ENCODE measurements around the gene HHAT. TPM values are rescaled to one million over a fixed set of nuclear protein-coding genes. Genes with fewer than 3 reads are reported as not detected.

HHAT gene
- polyA plus RNA-seq, 1 donor from 2014 or later, result 5.3 TPM

DNA sequence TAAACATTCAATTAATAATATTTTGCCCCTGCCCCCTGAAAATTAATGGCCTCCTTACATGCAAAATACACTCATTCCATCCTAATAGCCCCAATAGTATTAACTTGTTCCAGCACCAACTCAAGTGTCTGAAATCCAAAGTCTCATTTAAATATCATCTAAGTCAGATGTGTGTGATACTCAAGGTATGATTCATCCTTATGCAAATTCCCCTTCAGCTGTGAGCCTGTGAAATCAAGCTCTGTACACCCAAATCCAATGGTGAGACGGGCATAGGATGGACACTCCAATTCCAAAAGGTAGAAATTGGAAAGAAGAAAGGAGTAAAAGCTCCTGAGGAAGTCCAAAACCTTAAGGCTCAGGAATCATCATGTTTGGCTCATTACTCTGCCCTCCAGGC lies 83.5 kb downstream of the HHAT start:
- no peak for TF ChIP-seq EP300 (conservative IDR thresholded peaks at IDR 0.05; ENCODE audit: poor library complexity, severe bottlenecking)
- TF ChIP-seq EZH2 (IDR thresholded peaks at IDR 0.05; ENCODE audit: borderline replicate concordance, insufficient read depth, low read length, poor library complexity, severe bottlenecking), result no peak
- Histone ChIP-seq H3F3A (ENCODE audit: insufficient read depth, low read length, poor library complexity, severe bottlenecking) (no peaks in the 10 kb centered on the region), H3K79me2 (replicated peaks; ENCODE audit: insufficient read depth, low read length) (no peaks in the 10 kb centered on the region), H3K9me3 (ENCODE audit: low read length) (no peaks in the 10 kb centered on the region), H2AFZ (ENCODE audit: low read depth, low read length) (no peak overlapping the region), H3K27me3 (ENCODE audit: insufficient read depth, low read depth, low read length) (no peaks in the 10 kb centered on the region), H3K27ac (ENCODE audit: low read length) (no peak overlapping the region), H4K20me1 (ENCODE audit: insufficient read depth) (no peaks in the 10 kb centered on the region), H3K36me3 (ENCODE audit: insufficient read depth, low read length) (no peaks in the 10 kb centered on the region), H3K9ac (ENCODE audit: low read length) (no peak overlapping the region), H3K4me3 (ENCODE audit: low read length) (no peak overlapping the region), H3K9me2 (ENCODE audit: insufficient read depth, low read length) (no peaks in the 10 kb centered on the region), H3K4me2 (ENCODE audit: low read length) (no peak overlapping the region)

DNA sequence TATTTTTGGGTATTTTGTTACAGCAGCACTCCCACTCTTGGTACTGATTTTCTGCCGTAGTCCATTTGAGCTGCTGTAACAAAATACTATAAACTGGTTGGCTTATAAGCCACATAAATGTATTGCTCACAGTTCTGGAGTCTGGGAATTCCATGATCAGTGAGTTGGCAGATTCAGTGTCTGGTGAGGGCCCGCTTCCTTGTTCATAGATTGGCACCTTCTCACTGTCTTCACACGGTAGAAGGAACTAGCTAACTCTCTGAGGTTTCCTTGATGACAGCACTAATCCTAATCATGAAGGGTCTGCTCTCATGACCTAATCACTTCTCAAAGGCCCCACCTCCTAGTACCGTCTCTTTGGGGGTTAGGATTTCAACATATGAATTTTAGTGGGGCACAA lies 85.2 kb downstream of the HHAT start:
- Histone ChIP-seq H3K9ac (ENCODE audit: low read length) (no peak overlapping the region), H3K4me2 (ENCODE audit: low read length) (no peak overlapping the region), H3K27ac (ENCODE audit: low read length) (no peak overlapping the region), H3F3A (ENCODE audit: insufficient read depth, low read length, poor library complexity, severe bottlenecking) (no peaks in the 10 kb centered on the region), H3K9me2 (ENCODE audit: insufficient read depth, low read length) (no peaks in the 10 kb centered on the region), H3K4me3 (ENCODE audit: low read length) (no peak overlapping the region), H3K9me3 (ENCODE audit: low read length) (no peaks in the 10 kb centered on the region), H3K36me3 (ENCODE audit: insufficient read depth, low read length) (no peaks in the 10 kb centered on the region), H4K20me1 (ENCODE audit: insufficient read depth) (no peaks in the 10 kb centered on the region), H3K79me2 (replicated peaks; ENCODE audit: insufficient read depth, low read length) (no peaks in the 10 kb centered on the region), H3K27me3 (ENCODE audit: insufficient read depth, low read depth, low read length) (no peaks in the 10 kb centered on the region), H2AFZ (ENCODE audit: low read depth, low read length) (no peak overlapping the region)
- no peak for TF ChIP-seq SMC3 (conservative IDR thresholded peaks at IDR 0.05; ENCODE audit: poor library complexity)
- TF ChIP-seq EP300 (conservative IDR thresholded peaks at IDR 0.05; ENCODE audit: poor library complexity, severe bottlenecking), result no peak
- TF ChIP-seq RAD21 (conservative IDR thresholded peaks at IDR 0.05), result no peak
- TF ChIP-seq POLR2AphosphoS5 (IDR thresholded peaks at IDR 0.05), result no peak
- TF ChIP-seq TAF1 (IDR thresholded peaks at IDR 0.05; ENCODE audit: low read depth), result no peak
- TF ChIP-seq, protein P1, sequence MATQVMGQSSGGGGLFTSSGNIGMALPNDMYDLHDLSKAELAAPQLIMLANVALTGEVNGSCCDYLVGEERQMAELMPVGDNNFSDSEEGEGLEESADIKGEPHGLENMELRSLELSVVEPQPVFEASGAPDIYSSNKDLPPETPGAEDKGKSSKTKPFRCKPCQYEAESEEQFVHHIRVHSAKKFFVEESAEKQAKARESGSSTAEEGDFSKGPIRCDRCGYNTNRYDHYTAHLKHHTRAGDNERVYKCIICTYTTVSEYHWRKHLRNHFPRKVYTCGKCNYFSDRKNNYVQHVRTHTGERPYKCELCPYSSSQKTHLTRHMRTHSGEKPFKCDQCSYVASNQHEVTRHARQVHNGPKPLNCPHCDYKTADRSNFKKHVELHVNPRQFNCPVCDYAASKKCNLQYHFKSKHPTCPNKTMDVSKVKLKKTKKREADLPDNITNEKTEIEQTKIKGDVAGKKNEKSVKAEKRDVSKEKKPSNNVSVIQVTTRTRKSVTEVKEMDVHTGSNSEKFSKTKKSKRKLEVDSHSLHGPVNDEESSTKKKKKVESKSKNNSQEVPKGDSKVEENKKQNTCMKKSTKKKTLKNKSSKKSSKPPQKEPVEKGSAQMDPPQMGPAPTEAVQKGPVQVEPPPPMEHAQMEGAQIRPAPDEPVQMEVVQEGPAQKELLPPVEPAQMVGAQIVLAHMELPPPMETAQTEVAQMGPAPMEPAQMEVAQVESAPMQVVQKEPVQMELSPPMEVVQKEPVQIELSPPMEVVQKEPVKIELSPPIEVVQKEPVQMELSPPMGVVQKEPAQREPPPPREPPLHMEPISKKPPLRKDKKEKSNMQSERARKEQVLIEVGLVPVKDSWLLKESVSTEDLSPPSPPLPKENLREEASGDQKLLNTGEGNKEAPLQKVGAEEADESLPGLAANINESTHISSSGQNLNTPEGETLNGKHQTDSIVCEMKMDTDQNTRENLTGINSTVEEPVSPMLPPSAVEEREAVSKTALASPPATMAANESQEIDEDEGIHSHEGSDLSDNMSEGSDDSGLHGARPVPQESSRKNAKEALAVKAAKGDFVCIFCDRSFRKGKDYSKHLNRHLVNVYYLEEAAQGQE (IDR thresholded peaks at IDR 0.05; ENCODE audit: borderline replicate concordance), result no peak

DNA sequence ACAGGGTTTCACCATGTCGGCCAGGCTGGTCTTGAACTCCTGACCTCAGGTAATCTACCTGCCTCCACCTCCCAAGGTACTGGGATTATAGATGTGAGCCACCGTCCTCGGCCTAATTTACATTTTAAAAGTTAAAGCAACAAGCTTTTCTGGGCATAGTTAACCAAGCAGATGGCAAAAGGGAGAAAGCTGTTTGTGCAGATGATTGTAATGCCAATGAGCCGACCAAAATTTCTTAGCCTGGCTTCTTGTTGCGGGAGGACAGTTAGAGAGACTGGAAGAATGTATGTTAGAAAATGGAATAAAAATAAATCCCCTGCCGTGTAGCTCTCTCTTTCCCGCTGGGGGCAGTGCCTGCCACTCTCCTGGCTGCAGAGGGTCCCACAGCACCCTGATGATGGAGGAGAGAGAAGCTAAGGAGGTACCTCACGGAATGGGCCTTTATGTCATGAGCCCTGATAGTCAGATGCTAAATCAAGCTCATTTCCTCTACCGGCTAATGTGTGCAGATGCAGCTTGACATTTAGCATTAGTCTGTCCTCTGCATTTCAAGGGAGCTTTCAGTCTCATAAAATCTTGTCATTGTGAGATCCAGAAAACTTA lies 87.2 kb downstream of the HHAT start:
- no peaks in the 10 kb centered on the region for H3K36me3 ChIP-seq (ENCODE audit: insufficient read depth, low read length)
- no peak overlapping the region for H3K4me3 ChIP-seq (ENCODE audit: low read length)
- no peak overlapping the region for H2AFZ ChIP-seq (ENCODE audit: low read depth, low read length)
- H3K9ac ChIP-seq (ENCODE audit: low read length), result no peak overlapping the region
- no peak overlapping the region for H3K27ac ChIP-seq (ENCODE audit: low read length)
- H3K4me2 ChIP-seq (ENCODE audit: low read length), result no peak overlapping the region
- H4K20me1 ChIP-seq (ENCODE audit: insufficient read depth), result no peaks in the 10 kb centered on the region
- TF ChIP-seq RAD21 (conservative IDR thresholded peaks at IDR 0.05) (peak; percentile 20), EP300 (conservative IDR thresholded peaks at IDR 0.05; ENCODE audit: poor library complexity, severe bottlenecking) (no peak), TAF1 (IDR thresholded peaks at IDR 0.05; ENCODE audit: low read depth) (no peak)
- TF ChIP-seq, protein P2, sequence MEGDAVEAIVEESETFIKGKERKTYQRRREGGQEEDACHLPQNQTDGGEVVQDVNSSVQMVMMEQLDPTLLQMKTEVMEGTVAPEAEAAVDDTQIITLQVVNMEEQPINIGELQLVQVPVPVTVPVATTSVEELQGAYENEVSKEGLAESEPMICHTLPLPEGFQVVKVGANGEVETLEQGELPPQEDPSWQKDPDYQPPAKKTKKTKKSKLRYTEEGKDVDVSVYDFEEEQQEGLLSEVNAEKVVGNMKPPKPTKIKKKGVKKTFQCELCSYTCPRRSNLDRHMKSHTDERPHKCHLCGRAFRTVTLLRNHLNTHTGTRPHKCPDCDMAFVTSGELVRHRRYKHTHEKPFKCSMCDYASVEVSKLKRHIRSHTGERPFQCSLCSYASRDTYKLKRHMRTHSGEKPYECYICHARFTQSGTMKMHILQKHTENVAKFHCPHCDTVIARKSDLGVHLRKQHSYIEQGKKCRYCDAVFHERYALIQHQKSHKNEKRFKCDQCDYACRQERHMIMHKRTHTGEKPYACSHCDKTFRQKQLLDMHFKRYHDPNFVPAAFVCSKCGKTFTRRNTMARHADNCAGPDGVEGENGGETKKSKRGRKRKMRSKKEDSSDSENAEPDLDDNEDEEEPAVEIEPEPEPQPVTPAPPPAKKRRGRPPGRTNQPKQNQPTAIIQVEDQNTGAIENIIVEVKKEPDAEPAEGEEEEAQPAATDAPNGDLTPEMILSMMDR (IDR thresholded peaks at IDR 0.05; ENCODE audit: poor library complexity, severe bottlenecking), result peak; percentile 46
- H3K9me2 ChIP-seq (ENCODE audit: insufficient read depth, low read length), result no peaks in the 10 kb centered on the region
- H3K79me2 ChIP-seq (replicated peaks; ENCODE audit: insufficient read depth, low read length), result no peaks in the 10 kb centered on the region
- no peaks in the 10 kb centered on the region for H3K9me3 ChIP-seq (ENCODE audit: low read length)
- H3F3A ChIP-seq (ENCODE audit: insufficient read depth, low read length, poor library complexity, severe bottlenecking), result no peaks in the 10 kb centered on the region
- no peaks in the 10 kb centered on the region for H3K27me3 ChIP-seq (ENCODE audit: insufficient read depth, low read depth, low read length)
